Naive B cell (primary cell): ENCODE measurements around the gene SCYGR7. TPM values are rescaled to one million over a fixed set of nuclear protein-coding genes. Genes with fewer than 3 reads are reported as not detected.

Experiments used
- ATAC-seq, 2 donors: fragments of 150-1000 bp; cut with Tn5 transposase; 2 replicates each; pipeline ENCODE4 v1.10.0; 2021; ENCODE audit warnings: low read depth in 2 of 2, mild to moderate bottlenecking in 2 of 2, moderate library complexity in 2 of 2
- DNase-seq: peaks from one replicate; pipeline ENCODE4 v3.0.0; 2022
- H3K27ac Mint-ChIP-seq, 6 donors: one replicate each; pipeline ENCODE4 v1.8.0; 2020 to 2022; ENCODE audit warnings: mild to moderate bottlenecking in 6 of 6, mixed read lengths in 6 of 6, moderate library complexity in 5 of 6, inconsistent platforms in 2 of 6
- H3K27me3 Mint-ChIP-seq, 3 donors: one replicate each; pipeline ENCODE4 v1.8.0; 2021 to 2022; ENCODE audit warnings: mixed read lengths in 3 of 3, mild to moderate bottlenecking in 1 of 3
- H3K36me3 Mint-ChIP-seq, 2 donors: one replicate each; pipeline ENCODE4 v1.8.0; 2020 to 2022; ENCODE audit warnings: mixed read lengths in 2 of 2, inconsistent platforms in 1 of 2, mild to moderate bottlenecking in 1 of 2
- H3K4me1 Mint-ChIP-seq, 3 donors: one replicate each; pipeline ENCODE4 v1.8.0; 2020 to 2022; ENCODE audit warnings: mixed read lengths in 3 of 3, inconsistent platforms in 1 of 3, mild to moderate bottlenecking in 1 of 3, moderate library complexity in 1 of 3
- H3K4me3 Mint-ChIP-seq, 8 donors: one replicate each; pipeline ENCODE4 v1.8.0; 2020 to 2022; ENCODE audit warnings: mild to moderate bottlenecking in 8 of 8, mixed read lengths in 8 of 8, moderate library complexity in 8 of 8, inconsistent platforms in 2 of 8
- H3K9me3 Mint-ChIP-seq, 7 donors: one replicate each; pipeline ENCODE4 v1.8.0; 2020 to 2022; ENCODE audit warnings: mixed read lengths in 7 of 7, mild to moderate bottlenecking in 5 of 7, inconsistent platforms in 2 of 7, moderate library complexity in 1 of 7
- polyA plus RNA-seq, 6 donors: library from polyadenylated mRNA; unstranded; fragments of 300-500 nt; fragmentation: Illumina TruSeq; gene quantifications; one replicate each; pipeline ENCODE4 v1.2.3, GENCODE V29; 2021; ENCODE audit warnings: low read depth in 6 of 6

SCYGR7 gene
- polyA plus RNA-seq, 6 donors from 2014 or later = not detected

GRCh38 chr2:227767830-227768229 is 39.7 kb downstream of the SCYGR7 start:
- ATAC-seq = no peak
- Mint-ChIP-seq H3K27me3 (peaks cover 4 to 7% (median 5%) of the 10 kb centered on the region in 3 donors), H3K36me3 (no peaks in the 10 kb centered on the region), H3K27ac (no peak overlapping the region), H3K4me3 (no peak overlapping the region), H3K9me3 (no peaks in the 10 kb centered on the region), H3K4me1 (peaks cover 0 to 3% (median 0%) of the 10 kb centered on the region in 3 donors)
- DNase-seq = no peak

GRCh38 chr2:227772197-227772661 is 44.1 kb downstream of the SCYGR7 start:
- DNase-seq = no peak
- Mint-ChIP-seq H3K4me3 (no peak overlapping the region), H3K27me3 (peaks cover 0 to 7% (median 4%) of the 10 kb centered on the region in 3 donors), H3K27ac (no peak overlapping the region), H3K4me1 (no peaks in the 10 kb centered on the region), H3K36me3 (no peaks in the 10 kb centered on the region), H3K9me3 (no peaks in the 10 kb centered on the region)
- no peak for ATAC-seq

GRCh38 chr2:227772932-227773331 is 44.8 kb downstream of the SCYGR7 start:
- H3K4me1 Mint-ChIP-seq = no peaks in the 10 kb centered on the region
- no peaks in the 10 kb centered on the region for H3K36me3 Mint-ChIP-seq
- H3K9me3 Mint-ChIP-seq = no peaks in the 10 kb centered on the region
- H3K27me3 Mint-ChIP-seq = peaks cover 0 to 7% (median 4%) of the 10 kb centered on the region in 3 donors
- no peak for DNase-seq
- no peak for ATAC-seq
- no peak overlapping the region for H3K4me3 Mint-ChIP-seq
- peak overlapping the region in 2 of 6 donors; percentile 34 to 52 for H3K27ac Mint-ChIP-seq

GRCh38 chr2:227774011-227774624 is 46.0 kb downstream of the SCYGR7 start:
- peak overlapping the region in 1 of 6 donors; percentile 42 for H3K27ac Mint-ChIP-seq
- no peaks in the 10 kb centered on the region for H3K4me1 Mint-ChIP-seq
- DNase-seq = no peak
- peaks cover 7 to 14% (median 13%) of the 10 kb centered on the region in 3 donors for H3K27me3 Mint-ChIP-seq
- no peak overlapping the region for H3K4me3 Mint-ChIP-seq
- H3K36me3 Mint-ChIP-seq = no peaks in the 10 kb centered on the region
- H3K9me3 Mint-ChIP-seq = no peaks in the 10 kb centered on the region
- no peak for ATAC-seq

- H3K27ac Mint-ChIP-seq = peak overlapping the region in 1 of 6 donors; percentile 13
- H3K4me1 Mint-ChIP-seq = no peaks in the 10 kb centered on the region
- H3K9me3 Mint-ChIP-seq = no peaks in the 10 kb centered on the region
- no peak for ATAC-seq
- DNase-seq = no peak
- H3K36me3 Mint-ChIP-seq = no peaks in the 10 kb centered on the region
- no peak overlapping the region for H3K4me3 Mint-ChIP-seq
- peaks cover 9 to 14% (median 13%) of the 10 kb centered on the region in 3 donors for H3K27me3 Mint-ChIP-seq
Observed at GRCh38 chr2:227774895-227775842, 47.0 kb downstream of the SCYGR7 start.

Other genes with a start within 250 kb of the SCYGR7 start
- gene SCYGR2, start 129.4 kb upstream of the SCYGR7 start, polyA plus RNA-seq = not detected
- gene SCYGR3, start 113.5 kb upstream of the SCYGR7 start, polyA plus RNA-seq = not detected
- gene SCYGR4, start 110.8 kb upstream of the SCYGR7 start, polyA plus RNA-seq = not detected
- gene SCYGR5, start 61.5 kb upstream of the SCYGR7 start, polyA plus RNA-seq = not detected
- gene SLC19A3, start 10.3 kb upstream of the SCYGR7 start, polyA plus RNA-seq = not detected
- gene SCYGR6, start 3.6 kb upstream of the SCYGR7 start, polyA plus RNA-seq = not detected
- gene SCYGR8, start 17.6 kb downstream of the SCYGR7 start, polyA plus RNA-seq = not detected
- gene CCL20, start 85.5 kb downstream of the SCYGR7 start, polyA plus RNA-seq = under 1 TPM in 1 of 6 donors, not detected in 5; 0.94 TPM
- not detected for gene DAW1, start 143.3 kb downstream of the SCYGR7 start, polyA plus RNA-seq